HepG2 (cell line): ENCODE data around the gene TTBK1. TPM values are rescaled to one million over a fixed set of nuclear protein-coding genes. Genes with fewer than 3 reads are reported as not detected.

Experiments used
- ATF7 ChIP-seq, 2 experiments: fragments of 450-650 bp in 1 of 2; sonication (generic) in 1 of 2; formaldehyde crosslinking in 1 of 2; IDR thresholded peaks; 2 replicates each; pipeline versions ENCODE4 v1.4.0 to v1.6.1; 2016 to 2020; ENCODE audit warnings: antibody characterized with exemption in 1 of 2, mild to moderate bottlenecking in 1 of 2, missing genetic modification reagents in 1 of 2
- MZF1 ChIP-seq: sonication (generic); formaldehyde crosslinking; IDR thresholded peaks from 2 replicates; pipeline ENCODE4 v1.8.1; 2023; ENCODE audit warnings: mild to moderate bottlenecking, missing genetic modification reagents, borderline replicate concordance
- PHF20 ChIP-seq: sonication (generic); formaldehyde crosslinking; IDR thresholded peaks from 2 replicates; pipeline ENCODE4 v1.5.0; 2020; ENCODE audit warnings: mild to moderate bottlenecking, missing genetic modification reagents
- RERE ChIP-seq: IDR thresholded peaks from 2 replicates; pipeline ENCODE4 v1.6.1; 2016; ENCODE audit warnings: low read depth, missing genetic modification reagents, missing compliant biosample characterization
- SP4 ChIP-seq: sonication (generic); formaldehyde crosslinking; IDR thresholded peaks from 2 replicates; pipeline ENCODE4 v1.8.1; 2023; ENCODE audit warnings: mild to moderate bottlenecking, missing genetic modification reagents
- STAT5B ChIP-seq: sonication (generic); formaldehyde crosslinking; IDR thresholded peaks from 2 replicates; pipeline ENCODE4 v1.4.0; 2020; ENCODE audit warnings: missing genetic modification reagents
- TFDP2 ChIP-seq: sonication (generic); formaldehyde crosslinking; IDR thresholded peaks from 2 replicates; pipeline ENCODE4 v1.4.0; 2020; ENCODE audit warnings: missing genetic modification reagents
- ZMAT5 ChIP-seq: sonication (generic); formaldehyde crosslinking; IDR thresholded peaks from 2 replicates; pipeline ENCODE4 v1.5.0; 2020; ENCODE audit warnings: mild to moderate bottlenecking, low read depth, missing genetic modification reagents, borderline replicate concordance
- ZNF747 ChIP-seq: sonication (generic); formaldehyde crosslinking; IDR thresholded peaks from 2 replicates; pipeline ENCODE4 v1.8.1; 2023; ENCODE audit warnings: missing genetic modification reagents, mild to moderate bottlenecking, borderline replicate concordance
- ZSCAN29 ChIP-seq: sonication (generic); formaldehyde crosslinking; conservative IDR thresholded peaks from 2 replicates; pipeline ENCODE4 v1.4.0; 2020; ENCODE audit warnings: mild to moderate bottlenecking, missing genetic modification reagents
- polyA plus RNA-seq, 8 experiments: library from polyadenylated mRNA; depleted of rRNA in 3 of 8; stranded (reverse) in 7 of 8; unstranded in 1 of 8; fragments of >200 nt; fragmentation: Illumina TruSeq in 4 of 8; extraction: Trizol in 4 of 8; gene quantifications; 2 replicates each; pipeline versions ENCODE4 v1.2.1 to v1.2.3, GENCODE V29; 2011 to 2016; ENCODE audit warnings: low read depth in 4 of 8, missing spikeins in 1 of 8, mixed read lengths in 1 of 8; ENCODE audit not compliant: insufficient read depth in 1 of 8
- total RNA-seq, 5 experiments: library from RNA; depleted of rRNA; stranded (reverse); fragments of >200 nt; fragmentation: Illumina TruSeq; extraction: Trizol; gene quantifications; 2 replicates each; pipeline ENCODE4 v1.2.3, GENCODE V29; 2016; ENCODE audit warnings: low read depth in 1 of 5
- TF ChIP-seq, protein P1 (sequence below): sonication (generic); formaldehyde crosslinking; IDR thresholded peaks from 2 replicates; pipeline ENCODE4 v1.9.0; 2021; ENCODE audit warnings: mild to moderate bottlenecking, missing genetic modification reagents
- TF ChIP-seq, protein P2 (sequence below): sonication (generic); formaldehyde crosslinking; IDR thresholded peaks from 2 replicates; pipeline ENCODE4 v1.8.1; 2022; ENCODE audit warnings: mild to moderate bottlenecking, missing genetic modification reagents

Gene TTBK1
- total and polyA plus RNA-seq, 2 of the 13 experiments (the other 11 are each of a cell fraction or from before 2014, with no cell fraction given): 0.24 to 0.33 TPM

DNA sequence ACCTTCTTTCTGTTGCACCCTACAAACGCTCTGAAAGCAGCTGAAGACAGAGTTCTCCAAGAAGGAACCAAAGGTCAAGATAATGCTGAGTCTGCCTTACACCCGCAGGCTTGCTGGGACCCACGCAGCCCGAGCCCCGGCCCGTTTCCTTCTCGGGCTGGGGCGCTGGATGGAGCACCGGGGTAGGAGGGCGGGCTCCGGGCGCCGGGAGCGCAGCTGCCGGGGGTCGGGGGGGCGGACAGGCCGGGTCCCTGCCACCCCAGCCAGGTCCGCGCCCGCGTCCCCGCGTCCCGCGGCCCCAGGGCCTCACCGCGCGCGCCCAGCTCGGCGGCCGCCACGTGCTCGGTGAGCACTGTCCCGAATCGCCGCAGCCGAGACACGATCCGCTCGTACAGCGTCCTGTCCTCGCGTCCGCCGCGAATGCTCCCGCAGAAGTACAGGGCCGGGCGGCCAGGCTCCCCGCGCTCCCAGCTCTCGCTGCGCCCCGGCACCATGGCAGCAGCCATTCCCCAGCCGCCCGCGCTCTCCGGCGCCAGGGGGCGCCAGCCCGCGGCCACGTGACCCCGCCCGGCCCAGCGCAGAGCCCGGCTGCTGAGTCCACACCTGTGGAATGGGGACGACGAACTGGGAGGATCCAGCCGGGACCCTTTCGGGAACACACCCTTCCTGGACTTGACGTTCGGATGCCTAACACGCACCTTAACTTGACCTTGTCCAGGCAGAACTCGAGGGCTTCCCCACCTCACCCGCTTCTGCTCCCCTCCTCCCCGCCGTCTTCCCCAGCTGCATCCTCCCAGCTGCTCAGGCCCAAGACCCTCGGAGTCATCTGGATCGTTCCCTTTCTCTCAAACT is 14.1 kb upstream of the TTBK1 start, which contains the start of gene DNPH1 (continued):
- TF ChIP-seq ZNF747 (CRISPR knock-in tag) (no peak), RERE (CRISPR knock-in tag) (no peak), PHF20 (CRISPR knock-in tag) (peak; percentile 60), ATF7 (IDR thresholded peaks at IDR 0.05) (no peak), ATF7 (CRISPR knock-in tag; IDR thresholded peaks at IDR 0.05) (peak; percentile 28; the same call in 1 of the 2 replicates), SP4 (peak; percentile 82), ZSCAN29 (CRISPR knock-in tag) (peak; percentile 75), TFDP2 (CRISPR knock-in tag) (peak; percentile 90), STAT5B (CRISPR knock-in tag) (no peak; the same call in 1 of the 2 replicates), MZF1 (peak; percentile 7; the same call in 1 of the 2 replicates), ZMAT5 (CRISPR knock-in tag) (no peak; the same call in 1 of the 2 replicates)
- TF ChIP-seq, protein P1, sequence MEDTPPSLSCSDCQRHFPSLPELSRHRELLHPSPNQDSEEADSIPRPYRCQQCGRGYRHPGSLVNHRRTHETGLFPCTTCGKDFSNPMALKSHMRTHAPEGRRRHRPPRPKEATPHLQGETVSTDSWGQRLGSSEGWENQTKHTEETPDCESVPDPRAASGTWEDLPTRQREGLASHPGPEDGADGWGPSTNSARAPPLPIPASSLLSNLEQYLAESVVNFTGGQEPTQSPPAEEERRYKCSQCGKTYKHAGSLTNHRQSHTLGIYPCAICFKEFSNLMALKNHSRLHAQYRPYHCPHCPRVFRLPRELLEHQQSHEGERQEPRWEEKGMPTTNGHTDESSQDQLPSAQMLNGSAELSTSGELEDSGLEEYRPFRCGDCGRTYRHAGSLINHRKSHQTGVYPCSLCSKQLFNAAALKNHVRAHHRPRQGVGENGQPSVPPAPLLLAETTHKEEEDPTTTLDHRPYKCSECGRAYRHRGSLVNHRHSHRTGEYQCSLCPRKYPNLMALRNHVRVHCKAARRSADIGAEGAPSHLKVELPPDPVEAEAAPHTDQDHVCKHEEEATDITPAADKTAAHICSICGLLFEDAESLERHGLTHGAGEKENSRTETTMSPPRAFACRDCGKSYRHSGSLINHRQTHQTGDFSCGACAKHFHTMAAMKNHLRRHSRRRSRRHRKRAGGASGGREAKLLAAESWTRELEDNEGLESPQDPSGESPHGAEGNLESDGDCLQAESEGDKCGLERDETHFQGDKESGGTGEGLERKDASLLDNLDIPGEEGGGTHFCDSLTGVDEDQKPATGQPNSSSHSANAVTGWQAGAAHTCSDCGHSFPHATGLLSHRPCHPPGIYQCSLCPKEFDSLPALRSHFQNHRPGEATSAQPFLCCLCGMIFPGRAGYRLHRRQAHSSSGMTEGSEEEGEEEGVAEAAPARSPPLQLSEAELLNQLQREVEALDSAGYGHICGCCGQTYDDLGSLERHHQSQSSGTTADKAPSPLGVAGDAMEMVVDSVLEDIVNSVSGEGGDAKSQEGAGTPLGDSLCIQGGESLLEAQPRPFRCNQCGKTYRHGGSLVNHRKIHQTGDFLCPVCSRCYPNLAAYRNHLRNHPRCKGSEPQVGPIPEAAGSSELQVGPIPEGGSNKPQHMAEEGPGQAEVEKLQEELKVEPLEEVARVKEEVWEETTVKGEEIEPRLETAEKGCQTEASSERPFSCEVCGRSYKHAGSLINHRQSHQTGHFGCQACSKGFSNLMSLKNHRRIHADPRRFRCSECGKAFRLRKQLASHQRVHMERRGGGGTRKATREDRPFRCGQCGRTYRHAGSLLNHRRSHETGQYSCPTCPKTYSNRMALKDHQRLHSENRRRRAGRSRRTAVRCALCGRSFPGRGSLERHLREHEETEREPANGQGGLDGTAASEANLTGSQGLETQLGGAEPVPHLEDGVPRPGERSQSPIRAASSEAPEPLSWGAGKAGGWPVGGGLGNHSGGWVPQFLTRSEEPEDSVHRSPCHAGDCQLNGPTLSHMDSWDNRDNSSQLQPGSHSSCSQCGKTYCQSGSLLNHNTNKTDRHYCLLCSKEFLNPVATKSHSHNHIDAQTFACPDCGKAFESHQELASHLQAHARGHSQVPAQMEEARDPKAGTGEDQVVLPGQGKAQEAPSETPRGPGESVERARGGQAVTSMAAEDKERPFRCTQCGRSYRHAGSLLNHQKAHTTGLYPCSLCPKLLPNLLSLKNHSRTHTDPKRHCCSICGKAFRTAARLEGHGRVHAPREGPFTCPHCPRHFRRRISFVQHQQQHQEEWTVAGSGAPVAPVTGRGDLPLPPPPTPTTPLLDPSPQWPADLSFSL (CRISPR knock-in tag): no peak
- TF ChIP-seq, protein P2, sequence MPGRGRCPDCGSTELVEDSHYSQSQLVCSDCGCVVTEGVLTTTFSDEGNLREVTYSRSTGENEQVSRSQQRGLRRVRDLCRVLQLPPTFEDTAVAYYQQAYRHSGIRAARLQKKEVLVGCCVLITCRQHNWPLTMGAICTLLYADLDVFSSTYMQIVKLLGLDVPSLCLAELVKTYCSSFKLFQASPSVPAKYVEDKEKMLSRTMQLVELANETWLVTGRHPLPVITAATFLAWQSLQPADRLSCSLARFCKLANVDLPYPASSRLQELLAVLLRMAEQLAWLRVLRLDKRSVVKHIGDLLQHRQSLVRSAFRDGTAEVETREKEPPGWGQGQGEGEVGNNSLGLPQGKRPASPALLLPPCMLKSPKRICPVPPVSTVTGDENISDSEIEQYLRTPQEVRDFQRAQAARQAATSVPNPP: peak; percentile 96
